Endothelial cell of umbilical vein (primary cell): ENCODE measurements around the gene DNAJC22. TPM values are rescaled to one million over a fixed set of nuclear protein-coding genes. Genes with fewer than 3 reads are reported as not detected.
A peak's percentile ranks its signal among the peaks of the same experiment; 100 is the strongest.

Experiments
- Bru-seq: library from RNA; stranded (reverse); fragments of 400-500 nt; gene quantifications from one replicate; lab custom pipeline; 2021; lab: Mats Ljungman, UMichigan
- BruChase-seq, 2 experiments: library from RNA; stranded (reverse); fragments of 400-500 nt; gene quantifications; one replicate each; lab custom pipeline; 2021; lab: Mats Ljungman, UMichigan
- BruUV-seq: library from RNA; stranded (reverse); fragments of 400-500 nt; replicated peaks from 2 replicates; lab custom pipeline; 2021; lab: Mats Ljungman, UMichigan
- CTCF ChIA-PET: fragments of 300-600, 350-600 bp; sonication (Branson Sonifier 250); formaldehyde crosslinking; loops from one replicate; lab custom pipeline; 2021; ENCODE audit warnings: antibody characterized with exemption, inconsistent platforms; lab: Charles Lee
- POLR2A ChIA-PET: fragments of 300-600, 350-600 bp; sonication (Branson Sonifier 250); formaldehyde crosslinking; loops from one replicate; lab custom pipeline; 2021; ENCODE audit warnings: antibody characterized with exemption, inconsistent platforms; lab: Charles Lee
- DNase-seq: peaks from one replicate; pipeline ENCODE4 v3.0.0-alpha.2; 2011; ENCODE audit warnings: low read depth, low spot score
- FAIRE-seq: peaks from 2 replicates; lab custom pipeline; 2011; peaks lifted over from hg19 to GRCh38; lab: Jason Lieb, UNC
- H2AFZ ChIP-seq: 2 replicates; pipeline ENCODE4 v1.6.0; 2012; ENCODE audit warnings: low read depth, low read length, control low read depth, inconsistent platforms
- H3K27ac ChIP-seq: 2 replicates; pipeline ENCODE4 v1.5.1; 2011; ENCODE audit warnings: low read depth, mild to moderate bottlenecking, control low read depth, low read length, moderate library complexity; ENCODE audit not compliant: insufficient read depth
- H3K27me3 ChIP-seq, 2 experiments: 2 replicates each; pipeline versions ENCODE4 v1.6.0 to v1.6.1; 2011; ENCODE audit warnings: low read length in 2 of 2, mixed read lengths in 1 of 2; ENCODE audit not compliant: control insufficient read depth in 2 of 2, insufficient read depth in 2 of 2
- H3K36me3 ChIP-seq, 2 experiments: 2 replicates in 1 of 2; 3 replicates in 1 of 2; pipeline ENCODE4 v1.5.1; 2011; ENCODE audit warnings: low read length in 2 of 2, mild to moderate bottlenecking in 1 of 2, moderate library complexity in 1 of 2; ENCODE audit not compliant: control insufficient read depth in 2 of 2, insufficient read depth in 2 of 2; ENCODE audit errors: extremely low read depth in 1 of 2
- H3K4me1 ChIP-seq: 3 replicates; pipeline ENCODE4 v1.5.1; 2011; ENCODE audit warnings: mild to moderate bottlenecking, low read length; ENCODE audit not compliant: control insufficient read depth, insufficient read depth; ENCODE audit errors: extremely low read depth
- H3K4me2 ChIP-seq: 2 replicates; pipeline ENCODE4 v1.6.1; 2011; ENCODE audit warnings: low read length, control low read depth, mixed read lengths; ENCODE audit not compliant: insufficient read depth
- H3K4me3 ChIP-seq, 3 experiments: fragments of 200-600 bp in 1 of 3; sonication (generic), shearing (Covaris generic) in 1 of 3; replicated peaks in 1 of 3; 2 replicates each; pipeline ENCODE4 v1.5.1; 2011 to 2016; ENCODE audit warnings: control low read depth in 3 of 3, low read length in 3 of 3, mild to moderate bottlenecking in 2 of 3, inconsistent platforms in 1 of 3, low read depth in 1 of 3, moderate library complexity in 1 of 3; ENCODE audit not compliant: insufficient read depth in 1 of 3
- H3K79me2 ChIP-seq: 2 replicates; pipeline ENCODE4 v1.6.0; 2012; ENCODE audit warnings: low read length, inconsistent platforms; ENCODE audit not compliant: control insufficient read depth, insufficient read depth
- H3K9ac ChIP-seq: replicated peaks from 2 replicates; pipeline ENCODE3; 2011; ENCODE audit warnings: low read length, control low read depth; ENCODE audit not compliant: insufficient read depth; ENCODE audit errors: extremely low read depth
- H3K9me1 ChIP-seq: replicated peaks from 3 replicates; pipeline ENCODE4 v1.6.0; 2011; ENCODE audit warnings: mild to moderate bottlenecking, low read length; ENCODE audit not compliant: control insufficient read depth, insufficient read depth; ENCODE audit errors: extremely low read depth
- H3K9me3 ChIP-seq: replicated peaks from 2 replicates; pipeline ENCODE4 v1.5.1; 2012; ENCODE audit warnings: low read length, inconsistent platforms; ENCODE audit not compliant: control insufficient read depth, insufficient read depth
- H4K20me1 ChIP-seq: replicated peaks from 2 replicates; pipeline ENCODE3; 2011; ENCODE audit warnings: mild to moderate bottlenecking, low read length; ENCODE audit not compliant: control insufficient read depth, insufficient read depth; ENCODE audit errors: extremely low read depth
- CTCF ChIP-seq, 2 donors: IDR thresholded peaks; 1 replicate in 1 of 2; 2 replicates in 1 of 2; pipeline ENCODE4 v1.5.1; 2011; ENCODE audit warnings: low read length in 2 of 2, mild to moderate bottlenecking in 2 of 2, moderate library complexity in 2 of 2, control low read depth in 1 of 2, inconsistent platforms in 1 of 2, low read depth in 1 of 2; ENCODE audit not compliant: insufficient read depth in 1 of 2; ENCODE audit errors: extremely low read depth in 1 of 2
- EZH2 ChIP-seq: IDR thresholded peaks from 2 replicates; pipeline ENCODE4 v1.6.1; 2012; ENCODE audit warnings: borderline replicate concordance, low read depth, mild to moderate bottlenecking, moderate library complexity, low read length, inconsistent platforms; ENCODE audit not compliant: severe bottlenecking
- GATA2 ChIP-seq: IDR thresholded peaks from 2 replicates; pipeline ENCODE4 v1.7.0; 2011; ENCODE audit warnings: low read depth, mild to moderate bottlenecking, moderate library complexity, mixed read lengths, low read length; ENCODE audit not compliant: insufficient read length, insufficient read depth
- JUN ChIP-seq: IDR thresholded peaks from 2 replicates; pipeline ENCODE4 v1.6.1; 2011; ENCODE audit warnings: borderline replicate concordance, low read depth; ENCODE audit not compliant: insufficient read length, insufficient read depth
- MAX ChIP-seq: IDR thresholded peaks from 2 replicates; pipeline ENCODE4 v1.6.1; 2011; ENCODE audit not compliant: insufficient read depth, insufficient read length
- MYC ChIP-seq: IDR thresholded peaks from one replicate; pipeline ENCODE4 v1.6.1; 2011; ENCODE audit warnings: mild to moderate bottlenecking, low read depth, low read length
- POLR2A ChIP-seq: IDR thresholded peaks from 2 replicates; pipeline ENCODE4 v1.6.1; 2012; ENCODE audit warnings: low read depth, mild to moderate bottlenecking, control low read depth, low read length
- POLR2AphosphoS5 ChIP-seq: IDR thresholded peaks from 2 replicates; pipeline ENCODE4 v1.6.1; 2012; ENCODE audit warnings: low read depth, mild to moderate bottlenecking, control low read depth, low read length, moderate library complexity; ENCODE audit not compliant: insufficient read depth
- dilution Hi-C: fragments of 300-500 bp; cut with MboI; formaldehyde crosslinking; loops from one replicate; pipeline ENCODE4 v1.15.0; 2019; ENCODE audit warnings: low sequenced_read_pairs; ENCODE audit not compliant: extremely low pct_ligation_motif_present
- intact Hi-C: fragments of 100-400 bp; cut with micrococcal nuclease; formaldehyde crosslinking; loops from one replicate; pipeline ENCODE4 v1.10.0; 2022
- long read RNA-seq: library from polyadenylated mRNA; stranded (forward); transcript quantifications from one replicate; pipeline ENCODE4 v2.0.0, GENCODE V29; 2021
- polyA minus RNA-seq, 3 experiments: library from RNA; depleted of rRNA, polyadenylated mRNA; stranded (reverse); fragments of >200 nt; gene quantifications; 1 replicate in 1 of 3; 2 replicates in 2 of 3; pipeline ENCODE4 v1.2.3, GENCODE V29; 2011
- polyA plus RNA-seq, 4 experiments: library from polyadenylated mRNA; depleted of rRNA in 3 of 4; stranded (reverse) in 3 of 4; unstranded in 1 of 4; fragments of >200 nt; gene quantifications; 2 replicates each; pipeline versions ENCODE4 v1.2.1 to v1.2.3, GENCODE V29; 2011 to 2012; ENCODE audit warnings: missing spikeins in 1 of 4
- total RNA-seq: library from RNA; stranded (reverse); gene quantifications from 2 replicates; pipeline ENCODE4 v1.2.3, GENCODE V29; 2021

Gene DNAJC22
- total RNA-seq: 1.1 and 1.3 TPM in 2 replicates
- 1.4 TPM in 2 replicates for polyA plus RNA-seq
- 1.2 TPM in 2 replicates for polyA plus RNA-seq (2011; cell fraction: cytosol; rRNA removed)
- 0.96 and 0.98 TPM in 2 replicates for polyA plus RNA-seq (2011; cell fraction: nucleus; rRNA removed)
- 0.15 and 1.3 TPM in 2 replicates for polyA plus RNA-seq (2012)
- 1.3 and 1.4 TPM in 2 replicates for polyA minus RNA-seq
- polyA minus RNA-seq (2011; cell fraction: cytosol; rRNA and poly(A)+ RNA removed): 1.1 TPM
- 0.34 and 0.43 TPM in 2 replicates for polyA minus RNA-seq (2011; cell fraction: nucleus; rRNA and poly(A)+ RNA removed)
- Bru-seq, nascent RNA: percentile 36 among the genes with signal in this experiment
- percentile 43 among the genes with signal in this experiment for BruChase-seq, experiment 1, labeled RNA remaining after a 6-hour chase
- percentile 40 among the genes with signal in this experiment for BruChase-seq, experiment 2, labeled RNA remaining after a 2-hour chase
- long read RNA-seq, partial matches to known transcripts: 2 of 3 reads
- long read RNA-seq, other reads (novel, unspliced or antisense): 1 of 3 reads

- TF ChIP-seq MAX: no peak
- TF ChIP-seq EZH2: peak; percentile 69
- TF ChIP-seq POLR2A: no peak
- TF ChIP-seq JUN: no peak
- TF ChIP-seq CTCF (IDR thresholded peaks at IDR 0.05; ENCODE audit: extremely low read depth in 1 of 2, insufficient read depth in 1 of 2, low read depth in 1 of 2, low read length in 2 of 2): no peak
- TF ChIP-seq MYC: no peak
- TF ChIP-seq GATA2: no peak
- TF ChIP-seq POLR2AphosphoS5: no peak
- Histone ChIP-seq H3K27ac (no peak within 1 kb of the TSS), H3K4me1 (peaks cover 40% of the 10 kb centered on the region), H3K9ac (no peak within 1 kb of the TSS), H3K79me2 (no peaks in the 10 kb centered on the region), H4K20me1 (no peaks in the 10 kb centered on the region), H3K4me3 (peak within 1 kb of the TSS; percentile 9 to 25 (median 23)), H3K9me1 (no peaks in the 10 kb centered on the region), H2AFZ (peak within 1 kb of the TSS; percentile 78), H3K27me3 (peaks cover 29 to 42% of the 10 kb centered on the region in 2 experiments), H3K4me2 (peak within 1 kb of the TSS; percentile 61), H3K36me3 (no peaks in the 10 kb centered on the region), H3K9me3 (no peaks in the 10 kb centered on the region)
- CTCF ChIA-PET: interaction anchor here (0.9 to 8.0 kb wide), 19 partner anchors 8 to 237 kb away, joined by 3 to 280 read pairs (median 9); partner anchors contain the start of genes C1QL4, KCNH3, PRPH and SPATS2
- DNase-seq: no peak
- peak; percentile 44 for FAIRE-seq
- POLR2A ChIA-PET: interaction anchor here (1.3 kb wide), 1 partner anchor 20 kb away, joined by 5 read pairs; the partner anchor contains the start of gene SPATS2
- no TSS peak for BruUV-seq
- intact Hi-C loops (loop anchor here (1.0 to 10.0 kb wide), 2 partner anchors 15 to 398 kb away; partner anchors contain the start of gene TMBIM6), dilution Hi-C loops (no loop called here)
These were observed at the start of gene DNAJC22 for GRCh38 chr12:49346659-49347310. Gene DNAJC22, plus strand, starts transcription at chr12:49346888. Its CDS starts 1,985 bp downstream, at chr12:49348873.
